HepG2 (cell line): ENCODE measurements around the gene PYGO2. TPM values are rescaled to one million over a fixed set of nuclear protein-coding genes. Genes with fewer than 3 reads are reported as not detected.

Experiments
- ATAC-seq: fragments of 200-7000 bp; cut with Tn5 transposase; 3 replicates; pipeline ENCODE4 v1.9.1; 2020; ENCODE audit warnings: mild to moderate bottlenecking, moderate library complexity
- BruUV-seq: library from RNA; stranded (reverse); fragments of 400-500 nt; replicated peaks from 2 replicates; lab custom pipeline; 2021; lab: Mats Ljungman, UMichigan
- CTCF ChIA-PET: fragments of 300-600 bp; formaldehyde crosslinking; extraction: SDS; loops from one replicate; lab custom pipeline; 2021; ENCODE audit warnings: low total read pairs, inconsistent platforms, low intra/inter-chr PET ratio; lab: Yijun Ruan, JAX
- POLR2A ChIA-PET: fragments of 350-600 bp; sonication (Branson Sonifier 250); formaldehyde crosslinking; loops from one replicate; lab custom pipeline; 2020; ENCODE audit warnings: antibody characterized with exemption, inconsistent platforms; lab: Yijun Ruan, JAX
- DNase-seq: peaks from one replicate; pipeline ENCODE4 v3.0.0-alpha.2; 2015; ENCODE audit warnings: low spot score
- FAIRE-seq: peaks from 3 replicates; lab custom pipeline; 2011; peaks lifted over from hg19 to GRCh38; lab: Jason Lieb, UNC
- H2AFZ ChIP-seq: one replicate; pipeline ENCODE4 v1.6.1; 2011; ENCODE audit warnings: low read length, inconsistent platforms
- H3K27ac ChIP-seq: fragments of 300-600 bp; 3 replicates; pipeline ENCODE4 v1.8.0; 2011; ENCODE audit warnings: mixed run types, mild to moderate bottlenecking, mixed read lengths, low read length, inconsistent platforms; ENCODE audit not compliant: insufficient read depth; ENCODE audit errors: extremely low read length
- H3K27me3 ChIP-seq, 2 experiments: fragments of 200-600 bp in 1 of 2; 2 replicates in 1 of 2; 3 replicates in 1 of 2; pipeline versions ENCODE4 v1.6.0 to v1.8.0; 2011; ENCODE audit warnings: low read length in 2 of 2, mild to moderate bottlenecking in 2 of 2, moderate library complexity in 2 of 2, inconsistent platforms in 1 of 2; ENCODE audit not compliant: insufficient read depth in 2 of 2, control insufficient read depth in 1 of 2
- H3K36me3 ChIP-seq, 2 experiments: fragments of 200-600 bp in 1 of 2; replicated peaks in 1 of 2; 2 replicates in 1 of 2; 3 replicates in 1 of 2; pipeline versions ENCODE4 v1.5.1 to v1.8.0; 2011; ENCODE audit warnings: low read length in 2 of 2, inconsistent platforms in 1 of 2; ENCODE audit not compliant: insufficient read depth in 2 of 2, control insufficient read depth in 1 of 2
- H3K4me1 ChIP-seq: 2 replicates; pipeline ENCODE4 v1.5.1; 2012; ENCODE audit warnings: low read length, inconsistent platforms; ENCODE audit not compliant: insufficient read depth
- H3K4me2 ChIP-seq: 2 replicates; pipeline ENCODE4 v1.6.0; 2011; ENCODE audit warnings: low read depth, low read length, inconsistent platforms
- H3K4me3 ChIP-seq, 3 experiments: fragments of 200-600 bp in 1 of 3; sonication (generic), shearing (Covaris generic) in 1 of 3; replicated peaks in 1 of 3; 2 replicates each; pipeline ENCODE4 v1.5.1; 2011 to 2016; ENCODE audit warnings: low read length in 3 of 3, inconsistent platforms in 2 of 3, low read depth in 2 of 3, mild to moderate bottlenecking in 2 of 3, control low read depth in 1 of 3, mixed read lengths in 1 of 3; ENCODE audit not compliant: insufficient read depth in 1 of 3
- H3K79me2 ChIP-seq: one replicate; pipeline ENCODE4 v1.6.1; 2011; ENCODE audit warnings: low read length, inconsistent platforms; ENCODE audit not compliant: insufficient read depth
- H3K9ac ChIP-seq: 2 replicates; pipeline ENCODE4 v1.6.0; 2011; ENCODE audit warnings: mild to moderate bottlenecking, low read depth, low read length, inconsistent platforms; ENCODE audit not compliant: insufficient read depth
- H3K9me3 ChIP-seq: 2 replicates; pipeline ENCODE4 v1.5.1; 2012; ENCODE audit warnings: mild to moderate bottlenecking, low read length
- H4K20me1 ChIP-seq: 2 replicates; pipeline ENCODE4 v1.6.0; 2011; ENCODE audit warnings: inconsistent platforms, mild to moderate bottlenecking, low read length, moderate library complexity; ENCODE audit not compliant: insufficient read depth
- AGO2 ChIP-seq: fragments of 200-400 bp; formaldehyde crosslinking; optimal IDR thresholded peaks from 2 replicates; pipeline ENCODE3; 2017; ENCODE audit warnings: mild to moderate bottlenecking, low read depth, low read length, moderate library complexity
- DNMT3B ChIP-seq: conservative IDR thresholded peaks from 2 replicates; pipeline ENCODE4 v1.6.1; 2016; ENCODE audit warnings: missing biosample characterization, control low read depth
- FOSL1 ChIP-seq: sonication (generic); formaldehyde crosslinking; IDR thresholded peaks from 2 replicates; pipeline ENCODE4 v1.9.0; 2021; ENCODE audit warnings: missing genetic modification reagents, borderline replicate concordance
- NCOA2 ChIP-seq: sonication (generic); formaldehyde crosslinking; IDR thresholded peaks from 2 replicates; pipeline ENCODE4 v1.8.0; 2022; ENCODE audit warnings: inconsistent platforms
- PRPF4 ChIP-seq: fragments of 200-400 bp; formaldehyde crosslinking; IDR thresholded peaks from 2 replicates; pipeline ENCODE4 v1.6.1; 2016; ENCODE audit warnings: low read length, low read depth; ENCODE audit not compliant: poor library complexity, severe bottlenecking
- SP1 ChIP-seq, 2 experiments: fragments of 450-650 bp in 1 of 2; sonication (generic) in 1 of 2; formaldehyde crosslinking in 1 of 2; IDR thresholded peaks; 2 replicates each; pipeline versions ENCODE4 v1.4.0 to v1.6.1; 2016 to 2020; ENCODE audit warnings: missing genetic modification reagents in 1 of 2
- TEAD3 ChIP-seq: optimal IDR thresholded peaks from 2 replicates; pipeline ENCODE3; 2016; ENCODE audit warnings: borderline replicate concordance
- ZNF121 ChIP-seq: sonication (generic); formaldehyde crosslinking; IDR thresholded peaks from 2 replicates; pipeline ENCODE4 v1.5.0; 2020; ENCODE audit warnings: mild to moderate bottlenecking, missing genetic modification reagents
- WGBS: methylation state at CpG from one replicate; pipeline ENCODE4 v1.1.6; 2017; ENCODE audit warnings: low lambda C conversion rate; 5-methylcytosine and 5-hydroxymethylcytosine counted together
- in situ Hi-C: cut with HindIII; loops from 2 replicates; pipeline ENCODE4 v1.10.0; 2017; ENCODE audit warnings: low pct_unique_long_range_greater_than_20kb; ENCODE audit not compliant: extremely low pct_ligation_motif_present
- intact Hi-C: fragments of 100-400 bp; cut with micrococcal nuclease; formaldehyde crosslinking; loops from one replicate; pipeline ENCODE4 v1.10.0; 2022; ENCODE audit not compliant: unreplicated experiment
- polyA plus RNA-seq, 8 experiments: library from polyadenylated mRNA; depleted of rRNA in 3 of 8; stranded (reverse) in 7 of 8; unstranded in 1 of 8; fragments of >200 nt; fragmentation: Illumina TruSeq in 4 of 8; extraction: Trizol in 4 of 8; gene quantifications; 2 replicates each; pipeline versions ENCODE4 v1.2.1 to v1.2.3, GENCODE V29; 2011 to 2016; ENCODE audit warnings: low read depth in 4 of 8, missing spikeins in 1 of 8, mixed read lengths in 1 of 8; ENCODE audit not compliant: insufficient read depth in 1 of 8
- total RNA-seq, 5 experiments: library from RNA; depleted of rRNA; stranded (reverse); fragments of >200 nt; fragmentation: Illumina TruSeq; extraction: Trizol; gene quantifications; 2 replicates each; pipeline ENCODE4 v1.2.3, GENCODE V29; 2016; ENCODE audit warnings: low read depth in 1 of 5
- TF ChIP-seq, protein P1 (sequence below): sonication (generic); formaldehyde crosslinking; IDR thresholded peaks from 2 replicates; pipeline ENCODE4 v1.4.0; 2020; ENCODE audit warnings: missing genetic modification reagents
- TF ChIP-seq, protein P2 (sequence below): IDR thresholded peaks from 2 replicates; pipeline ENCODE4 v1.6.1; 2016; ENCODE audit warnings: low read depth, control low read depth

PYGO2 gene
- total and polyA plus RNA-seq, 2 of the 13 experiments (the other 11 are each of a cell fraction or from before 2014, with no cell fraction given), result 20.3 to 21.8 TPM

DNA sequence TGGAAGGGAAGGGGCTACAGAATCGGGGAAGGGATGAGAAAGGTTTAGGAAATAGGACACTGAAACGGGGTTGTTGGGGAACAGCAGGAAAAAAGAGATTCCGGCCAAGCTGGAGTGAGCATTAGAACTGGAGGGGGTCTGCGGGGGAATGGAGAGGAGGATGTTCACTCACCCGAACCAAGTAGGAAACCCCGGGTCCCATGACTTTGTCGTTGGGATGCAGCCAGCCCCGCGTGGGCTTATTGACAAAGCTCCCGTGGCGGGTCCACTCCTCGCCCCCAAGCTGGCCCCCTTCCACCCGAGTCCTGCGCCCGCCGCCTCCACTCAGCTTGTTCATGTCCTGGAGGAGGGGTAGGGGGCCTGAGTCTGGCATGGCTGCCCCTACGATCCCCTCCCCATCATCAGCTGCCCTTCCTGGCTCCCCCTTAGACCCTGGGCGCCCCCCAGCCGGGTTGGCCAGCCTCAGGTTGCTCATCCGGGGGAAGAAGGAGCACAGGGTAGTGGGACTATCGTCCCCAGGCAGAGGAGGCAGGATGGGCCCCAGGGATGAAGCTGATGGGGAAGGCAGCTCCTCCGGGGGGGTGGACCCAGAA is 8.4 kb upstream of the PYGO2 start:
- H3K9me3 ChIP-seq, result no peaks in the 10 kb centered on the region
- CTCF ChIA-PET, result no interaction called here
- no peaks in the 10 kb centered on the region; a peak in 1 of 5 replicates for H3K27me3 ChIP-seq
- peak overlapping the region; percentile 51 to 75 (median 59) for H3K4me3 ChIP-seq
- H3K4me2 ChIP-seq, result peak overlapping the region; percentile 100
- BruUV-seq, result no TSS peak
- H3K36me3 ChIP-seq, result peaks cover 18 to 39% of the 10 kb centered on the region in 2 experiments; a peak in 4 of 5 replicates
- peak overlapping the region; percentile 63 for H3K9ac ChIP-seq
- POLR2A ChIA-PET, result interaction anchor here (0.9 to 6.6 kb wide), 18 partner anchors 8 to 635 kb away, joined by 3 to 148 read pairs (median 5); partner anchors contain the start of genes FLAD1, LENEP, PBXIP1 and PMVK
- intact Hi-C loops (loop anchor here (1.0 kb wide), 1 partner anchor 47 kb away; no protein-coding TSS in a partner anchor), in situ Hi-C loops (no loop called here)
- peak overlapping the region; percentile 100 for H3K27ac ChIP-seq
- no peaks in the 10 kb centered on the region for H4K20me1 ChIP-seq
- TF ChIP-seq, protein P1, sequence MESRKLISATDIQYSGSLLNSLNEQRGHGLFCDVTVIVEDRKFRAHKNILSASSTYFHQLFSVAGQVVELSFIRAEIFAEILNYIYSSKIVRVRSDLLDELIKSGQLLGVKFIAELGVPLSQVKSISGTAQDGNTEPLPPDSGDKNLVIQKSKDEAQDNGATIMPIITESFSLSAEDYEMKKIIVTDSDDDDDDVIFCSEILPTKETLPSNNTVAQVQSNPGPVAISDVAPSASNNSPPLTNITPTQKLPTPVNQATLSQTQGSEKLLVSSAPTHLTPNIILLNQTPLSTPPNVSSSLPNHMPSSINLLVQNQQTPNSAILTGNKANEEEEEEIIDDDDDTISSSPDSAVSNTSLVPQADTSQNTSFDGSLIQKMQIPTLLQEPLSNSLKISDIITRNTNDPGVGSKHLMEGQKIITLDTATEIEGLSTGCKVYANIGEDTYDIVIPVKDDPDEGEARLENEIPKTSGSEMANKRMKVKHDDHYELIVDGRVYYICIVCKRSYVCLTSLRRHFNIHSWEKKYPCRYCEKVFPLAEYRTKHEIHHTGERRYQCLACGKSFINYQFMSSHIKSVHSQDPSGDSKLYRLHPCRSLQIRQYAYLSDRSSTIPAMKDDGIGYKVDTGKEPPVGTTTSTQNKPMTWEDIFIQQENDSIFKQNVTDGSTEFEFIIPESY (CRISPR knock-in tag), result no peak
- TF ChIP-seq TEAD3 (no peak), FOSL1 (no peak), ZNF121 (no peak), AGO2 (peak; percentile 55), NCOA2 (CRISPR knock-in tag) (no peak), DNMT3B (CRISPR knock-in tag) (no peak), PRPF4 (no peak), SP1 (IDR thresholded peaks at IDR 0.05) (no peak), SP1 (CRISPR knock-in tag; IDR thresholded peaks at IDR 0.05) (no peak)
- TF ChIP-seq, protein P2, sequence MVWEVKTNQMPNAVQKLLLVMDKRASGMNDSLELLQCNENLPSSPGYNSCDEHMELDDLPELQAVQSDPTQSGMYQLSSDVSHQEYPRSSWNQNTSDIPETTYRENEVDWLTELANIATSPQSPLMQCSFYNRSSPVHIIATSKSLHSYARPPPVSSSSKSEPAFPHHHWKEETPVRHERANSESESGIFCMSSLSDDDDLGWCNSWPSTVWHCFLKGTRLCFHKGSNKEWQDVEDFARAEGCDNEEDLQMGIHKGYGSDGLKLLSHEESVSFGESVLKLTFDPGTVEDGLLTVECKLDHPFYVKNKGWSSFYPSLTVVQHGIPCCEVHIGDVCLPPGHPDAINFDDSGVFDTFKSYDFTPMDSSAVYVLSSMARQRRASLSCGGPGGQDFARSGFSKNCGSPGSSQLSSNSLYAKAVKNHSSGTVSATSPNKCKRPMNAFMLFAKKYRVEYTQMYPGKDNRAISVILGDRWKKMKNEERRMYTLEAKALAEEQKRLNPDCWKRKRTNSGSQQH (CRISPR knock-in tag), result 0 out of 2 replicates have a peak, but pooled peaks have one; percentile 4
- peaks cover 65% of the 10 kb centered on the region for H3K4me1 ChIP-seq
- H2AFZ ChIP-seq, result no peak overlapping the region
- DNase-seq (no peak), ATAC-seq (no peak), FAIRE-seq (no peak)
- 46% methylated on average over 14 of the region's 22 CpGs for WGBS
- H3K79me2 ChIP-seq, result peaks cover 44% of the 10 kb centered on the region
